Testis (tissue), 3 donors: ENCODE measurements around the gene IL22RA1. TPM values are rescaled to one million over a fixed set of nuclear protein-coding genes. Genes with fewer than 3 reads are reported as not detected.

ENCODE experiments used
- DNase-seq: peaks from one replicate; pipeline ENCODE4 v3.0.0-alpha.2; 2019
- H3K27ac ChIP-seq, 2 donors: fragments of 200-600 bp; sonication (generic); one replicate each; pipeline ENCODE4 v1.5.1; 2019
- H3K27me3 ChIP-seq: fragments of 200-600 bp; sonication (generic); one replicate; pipeline ENCODE4 v1.5.1; 2019
- H3K36me3 ChIP-seq: fragments of 200-600 bp; sonication (generic); one replicate; pipeline ENCODE4 v1.5.1; 2017; ENCODE audit warnings: low read depth; ENCODE audit errors: missing control alignments
- H3K4me1 ChIP-seq: fragments of 200-600 bp; sonication (generic); one replicate; pipeline ENCODE4 v1.5.1; 2019
- H3K4me3 ChIP-seq, 2 donors: fragments of 200-600 bp; sonication (generic); one replicate each; pipeline ENCODE4 v1.5.1; 2017 to 2019
- H3K9me3 ChIP-seq: fragments of 200-600 bp; sonication (generic); one replicate; pipeline ENCODE4 v1.5.1; 2017
- CTCF ChIP-seq, 3 experiments: fragments of 450-650 bp in 2 of 3; fragments of 200-600 bp in 1 of 3; sonication (generic) in 1 of 3; IDR thresholded peaks; one replicate each; pipeline ENCODE4 v1.5.1; 2016 to 2019; ENCODE audit warnings: antibody characterized with exemption in 3 of 3, mild to moderate bottlenecking in 2 of 3, moderate library complexity in 1 of 3
- POLR2A ChIP-seq: fragments of 450-650 bp; IDR thresholded peaks from one replicate; pipeline ENCODE4 v1.6.1; 2017; ENCODE audit warnings: antibody characterized with exemption, mild to moderate bottlenecking, moderate library complexity
- WGBS, 2 donors: methylation state at CpG; one replicate each; pipeline ENCODE4 v1.1.5; 2018; 5-methylcytosine and 5-hydroxymethylcytosine counted together
- intact Hi-C: fragments of 100-400 bp; cut with DNase I; formaldehyde crosslinking; loops from one replicate; pipeline ENCODE4 v1.15.1; 2023; ENCODE audit warnings: low total_unique reads
- polyA plus RNA-seq: library from polyadenylated mRNA; stranded (reverse); fragments of 350-450 nt; fragmentation: Illumina TruSeq; extraction: RNeasy Lipid Tissue Mini Kit (QIAGEN cat#74804); gene quantifications from one replicate; pipeline ENCODE4 v1.2.3, GENCODE V29; 2014; ENCODE audit warnings: low read depth, low replicate concordance; ENCODE audit not compliant: insufficient read depth
- total RNA-seq, 2 donors: library from RNA; depleted of rRNA; stranded (reverse); fragments of >200 nt; gene quantifications; one replicate each; pipeline ENCODE4 v1.2.3, GENCODE V29; 2016

Gene IL22RA1
- total and polyA plus RNA-seq, 3 donors from 2014 or later: 0.31 to 0.95 (median 0.93) TPM

DNA sequence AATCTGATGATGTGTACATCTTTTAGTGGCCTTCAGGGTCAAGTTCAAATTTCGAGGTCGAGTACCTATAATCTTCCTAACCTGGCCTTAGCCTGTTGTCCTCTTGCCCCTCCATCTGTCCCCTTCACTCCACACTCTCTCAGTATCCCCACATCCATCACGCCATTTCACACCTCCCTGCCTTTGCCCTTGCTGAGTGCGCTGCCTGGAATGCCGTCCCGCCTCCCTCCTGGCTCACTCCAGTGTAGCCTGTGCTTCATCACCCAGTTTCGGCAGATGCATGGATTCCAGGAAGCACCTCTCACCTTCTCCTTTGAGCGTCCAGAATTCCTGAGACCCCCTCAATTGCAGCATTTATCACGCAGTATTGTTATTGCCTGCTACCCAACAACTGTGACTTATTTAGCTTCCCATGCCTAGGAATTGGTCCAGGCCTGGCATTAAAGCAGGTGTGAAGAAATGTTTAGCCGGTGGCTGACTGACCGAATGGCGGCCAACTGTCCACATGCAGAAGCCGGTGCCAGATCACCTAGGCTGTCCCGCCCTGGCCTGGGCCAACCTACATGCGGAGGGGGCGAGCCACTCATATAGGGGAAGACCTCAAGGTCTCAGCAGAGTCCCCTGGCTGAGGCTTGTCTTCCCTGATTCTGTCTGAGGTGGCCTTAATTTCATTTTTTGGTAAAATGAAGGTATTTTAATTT lies 65.5 kb downstream of the IL22RA1 start:
- no peak for DNase-seq
- no peaks in the 10 kb centered on the region for H3K9me3 ChIP-seq
- TF ChIP-seq CTCF (IDR thresholded peaks at IDR 0.05) (no peak), POLR2A (no peak)
- no peak overlapping the region for H3K4me3 ChIP-seq
- H3K4me1 ChIP-seq: no peaks in the 10 kb centered on the region
- no peak overlapping the region for H3K27ac ChIP-seq
- no peaks in the 10 kb centered on the region for H3K27me3 ChIP-seq
- no peaks in the 10 kb centered on the region for H3K36me3 ChIP-seq
- 90 to 92% methylated on average over 16 of the region's 16 CpGs for WGBS, 2 donors
- intact Hi-C loops: no loop called here

DNA sequence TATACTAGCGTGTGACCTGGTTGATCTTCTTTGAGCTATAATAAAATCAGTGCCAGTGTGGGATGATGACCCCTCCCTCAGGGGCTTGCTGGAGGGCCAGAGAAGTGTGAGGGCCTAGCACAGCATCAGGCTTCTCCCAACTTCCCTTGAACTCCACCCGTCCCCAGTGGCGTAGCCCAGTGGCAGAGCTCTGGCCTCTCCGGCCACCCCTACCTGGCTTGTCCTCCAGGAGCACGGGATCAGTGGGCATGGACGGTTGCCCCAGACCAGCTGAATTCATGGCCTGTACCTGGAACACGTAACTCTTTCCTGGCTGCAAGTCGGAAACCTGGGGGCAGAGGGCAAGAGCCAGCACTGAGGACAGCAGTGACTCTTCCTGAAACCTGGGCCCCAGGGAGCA lies 67.0 kb downstream of the IL22RA1 start:
- Histone ChIP-seq H3K36me3 (no peaks in the 10 kb centered on the region), H3K4me1 (no peaks in the 10 kb centered on the region), H3K4me3 (no peak overlapping the region), H3K27ac (no peak overlapping the region), H3K27me3 (no peaks in the 10 kb centered on the region), H3K9me3 (no peaks in the 10 kb centered on the region)
- WGBS, 2 donors: 90 to 95% methylated on average over 3 to 8 of the region's 8 CpGs
- no peak for DNase-seq
- intact Hi-C loops: no loop called here
- TF ChIP-seq CTCF (IDR thresholded peaks at IDR 0.05) (no peak), POLR2A (no peak)

DNA sequence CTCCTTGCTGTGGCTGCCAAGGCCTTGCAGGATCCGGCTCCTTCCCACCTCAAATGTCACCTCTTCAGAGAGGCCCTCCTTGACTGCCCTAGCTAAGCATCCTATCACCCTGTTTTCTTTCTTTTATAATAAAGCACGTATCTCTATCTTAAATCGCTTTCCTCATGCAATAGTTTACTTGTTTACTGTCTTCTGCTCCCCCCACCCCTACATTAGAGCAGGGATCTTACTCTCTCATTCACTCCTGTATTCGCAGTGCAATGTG lies 67.4 kb downstream of the IL22RA1 start:
- no peak overlapping the region for H3K27ac ChIP-seq
- TF ChIP-seq CTCF (IDR thresholded peaks at IDR 0.05) (no peak), POLR2A (no peak)
- WGBS, 2 donors: 90 to 94% methylated on average over 4 of the region's 4 CpGs
- H3K36me3 ChIP-seq: no peaks in the 10 kb centered on the region
- intact Hi-C loops: no loop called here
- H3K27me3 ChIP-seq: no peaks in the 10 kb centered on the region
- H3K9me3 ChIP-seq: no peaks in the 10 kb centered on the region
- DNase-seq: no peak
- no peak overlapping the region for H3K4me3 ChIP-seq
- H3K4me1 ChIP-seq: no peaks in the 10 kb centered on the region

- H3K27ac ChIP-seq: no peak overlapping the region
- no peak for DNase-seq
- 85 to 92% methylated on average over 15 of the region's 15 CpGs for WGBS, 2 donors
- no peaks in the 10 kb centered on the region for H3K4me1 ChIP-seq
- no peak overlapping the region for H3K4me3 ChIP-seq
- intact Hi-C loops: no loop called here
- H3K27me3 ChIP-seq: no peaks in the 10 kb centered on the region
- H3K36me3 ChIP-seq: no peaks in the 10 kb centered on the region
- H3K9me3 ChIP-seq: no peaks in the 10 kb centered on the region
- TF ChIP-seq POLR2A: no peak
These were observed 67.9 kb downstream of the IL22RA1 start for GRCh38 chr1:24074817-24075589.

- H3K27ac ChIP-seq: no peak overlapping the region
- 70 to 74% methylated on average over 5 of the region's 5 CpGs for WGBS, 2 donors
- intact Hi-C loops: no loop called here
These were observed 68.7 kb downstream of the IL22RA1 start for GRCh38 chr1:24074196-24074595.

More at GRCh38 chr1:24074196-24074595, 68.7 kb downstream of the IL22RA1 start:
- Histone ChIP-seq H3K4me1 (no peaks in the 10 kb centered on the region), H3K27me3 (no peaks in the 10 kb centered on the region), H3K4me3 (no peak overlapping the region), H3K9me3 (no peaks in the 10 kb centered on the region), H3K36me3 (no peaks in the 10 kb centered on the region)
- no peak for DNase-seq
- no peak for TF ChIP-seq CTCF (IDR thresholded peaks at IDR 0.05)
- no peak for TF ChIP-seq POLR2A
